Peyer's patch (tissue), 4 donors: ENCODE results near the gene LRRN2. TPM values are rescaled to one million over a fixed set of nuclear protein-coding genes. Genes with fewer than 3 reads are reported as not detected.

ENCODE experiments used
- DNase-seq, 3 donors: peaks; one replicate each; pipeline ENCODE4 v3.0.0-alpha.2; 2017 to 2019
- H3K27ac ChIP-seq, 4 donors: fragments of 200-600 bp; sonication (generic); one replicate each; pipeline ENCODE4 v1.5.1; 2016 to 2019
- H3K27me3 ChIP-seq, 2 donors: fragments of 200-600 bp; sonication (generic); one replicate each; pipeline ENCODE4 v1.5.1; 2019
- H3K36me3 ChIP-seq, 3 donors: fragments of 200-600 bp; sonication (generic); one replicate each; pipeline ENCODE4 v1.5.1; 2016 to 2019
- H3K4me1 ChIP-seq, 4 donors: fragments of 200-600 bp; sonication (generic); one replicate each; pipeline ENCODE4 v1.5.1; 2016 to 2019
- H3K4me3 ChIP-seq, 4 donors: fragments of 200-600 bp; sonication (generic); 1 replicate in 3 of 4; 2 replicates in 1 of 4; pipeline ENCODE4 v1.5.1; 2016 to 2019; ENCODE audit warnings: mild to moderate bottlenecking in 1 of 4
- H3K9me3 ChIP-seq, 4 donors: fragments of 200-600 bp; sonication (generic); one replicate each; pipeline ENCODE4 v1.5.1; 2016 to 2019; ENCODE audit warnings: mild to moderate bottlenecking in 1 of 4
- POLR2A ChIP-seq, 2 donors: fragments of 450-650 bp; IDR thresholded peaks; one replicate each; pipeline ENCODE4 v1.5.1; 2017; ENCODE audit warnings: antibody characterized with exemption in 2 of 2, mild to moderate bottlenecking in 2 of 2, moderate library complexity in 2 of 2
- total RNA-seq, 4 donors: library from RNA; depleted of rRNA; stranded (reverse); fragments of >200 nt; gene quantifications; one replicate each; pipeline ENCODE4 v1.1.0, GENCODE V29; 2016
- TF ChIP-seq, protein P1 (sequence below), 6 experiments: fragments of 450-650 bp in 4 of 6; fragments of 200-600 bp in 2 of 6; sonication (generic) in 1 of 6; IDR thresholded peaks; one replicate each; pipeline ENCODE4 v1.5.1; 2017 to 2019; ENCODE audit warnings: antibody characterized with exemption in 6 of 6, mild to moderate bottlenecking in 3 of 6, moderate library complexity in 1 of 6

LRRN2 gene
- total RNA-seq, 4 donors from 2014 or later: 0.66 to 1.6 (median 0.70) TPM; not detected in 1

DNA sequence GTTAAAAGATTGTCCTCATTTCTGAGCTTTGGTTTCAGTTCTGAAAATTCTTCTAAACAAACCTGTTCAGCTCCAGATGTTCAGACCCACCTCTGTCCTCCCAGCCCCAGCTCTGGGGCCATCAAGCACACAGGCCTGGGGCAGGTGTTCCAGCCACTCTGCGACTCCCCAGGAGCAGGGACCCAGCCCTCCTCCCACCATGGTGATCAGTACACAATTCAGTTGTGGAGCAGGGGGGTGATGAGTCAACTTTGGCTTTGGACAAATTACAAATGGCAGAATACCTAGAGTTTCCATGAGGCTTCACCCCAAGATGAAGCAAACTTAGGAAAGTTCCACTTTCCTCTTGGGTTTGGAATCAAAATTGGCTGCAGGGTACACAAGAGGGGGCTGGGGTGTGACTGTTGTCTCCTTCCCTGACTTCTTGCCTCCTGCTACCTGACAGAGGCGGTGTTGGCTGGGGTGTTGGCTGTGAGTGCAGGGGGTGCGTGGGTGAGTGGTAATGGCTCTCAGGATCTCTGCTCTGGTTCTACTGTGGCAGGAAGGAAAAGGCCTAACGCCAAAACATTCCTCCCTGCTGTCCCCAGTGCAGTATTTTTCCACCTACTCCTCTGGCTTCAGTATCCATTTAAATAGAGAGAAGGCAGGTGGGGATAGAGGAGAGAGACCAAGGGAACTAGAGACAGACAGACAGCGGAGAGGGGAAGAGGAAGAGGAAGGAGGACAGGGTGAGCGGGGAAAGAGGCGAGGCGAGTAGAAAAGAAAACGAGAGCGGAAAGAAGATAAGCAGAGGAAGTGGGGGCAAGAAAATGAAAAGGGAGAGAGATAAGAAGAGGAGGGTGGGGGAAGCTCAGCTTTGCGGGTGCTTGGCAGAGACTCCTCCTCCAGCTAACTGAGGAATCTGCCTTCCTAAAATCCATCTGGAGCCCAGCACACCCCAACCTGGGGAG is 20.6 kb upstream of the LRRN2 start:
- Histone ChIP-seq H3K27me3 (no peaks in the 10 kb centered on the region), H3K27ac (no peak overlapping the region), H3K4me3 (no peak overlapping the region), H3K9me3 (no peaks in the 10 kb centered on the region), H3K4me1 (no peaks in the 10 kb centered on the region), H3K36me3 (no peaks in the 10 kb centered on the region)
- no peak for DNase-seq
- TF ChIP-seq POLR2A (IDR thresholded peaks at IDR 0.05): no peak
- TF ChIP-seq, protein P1, sequence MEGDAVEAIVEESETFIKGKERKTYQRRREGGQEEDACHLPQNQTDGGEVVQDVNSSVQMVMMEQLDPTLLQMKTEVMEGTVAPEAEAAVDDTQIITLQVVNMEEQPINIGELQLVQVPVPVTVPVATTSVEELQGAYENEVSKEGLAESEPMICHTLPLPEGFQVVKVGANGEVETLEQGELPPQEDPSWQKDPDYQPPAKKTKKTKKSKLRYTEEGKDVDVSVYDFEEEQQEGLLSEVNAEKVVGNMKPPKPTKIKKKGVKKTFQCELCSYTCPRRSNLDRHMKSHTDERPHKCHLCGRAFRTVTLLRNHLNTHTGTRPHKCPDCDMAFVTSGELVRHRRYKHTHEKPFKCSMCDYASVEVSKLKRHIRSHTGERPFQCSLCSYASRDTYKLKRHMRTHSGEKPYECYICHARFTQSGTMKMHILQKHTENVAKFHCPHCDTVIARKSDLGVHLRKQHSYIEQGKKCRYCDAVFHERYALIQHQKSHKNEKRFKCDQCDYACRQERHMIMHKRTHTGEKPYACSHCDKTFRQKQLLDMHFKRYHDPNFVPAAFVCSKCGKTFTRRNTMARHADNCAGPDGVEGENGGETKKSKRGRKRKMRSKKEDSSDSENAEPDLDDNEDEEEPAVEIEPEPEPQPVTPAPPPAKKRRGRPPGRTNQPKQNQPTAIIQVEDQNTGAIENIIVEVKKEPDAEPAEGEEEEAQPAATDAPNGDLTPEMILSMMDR (IDR thresholded peaks at IDR 0.05): no peak

DNA sequence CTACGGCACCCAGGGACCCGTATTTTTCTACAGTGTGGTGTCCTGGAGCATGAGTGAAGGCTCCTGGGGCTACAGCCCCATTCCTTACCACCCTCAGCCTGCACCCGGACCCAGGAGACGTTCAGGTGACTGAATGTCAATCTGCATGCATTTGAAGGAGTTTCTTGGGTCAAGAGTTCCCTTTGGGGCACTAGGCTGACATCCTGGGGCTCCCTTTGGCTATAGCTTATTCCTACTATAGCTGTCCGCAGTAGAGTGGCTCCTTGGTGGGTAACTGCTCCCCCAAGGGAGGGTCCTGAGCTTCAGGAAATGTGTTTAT is 19.9 kb upstream of the LRRN2 start:
- no peak for TF ChIP-seq POLR2A (IDR thresholded peaks at IDR 0.05)
- TF ChIP-seq, protein P1 (IDR thresholded peaks at IDR 0.05): no peak
- no peak for DNase-seq
- Histone ChIP-seq H3K36me3 (no peaks in the 10 kb centered on the region), H3K9me3 (no peaks in the 10 kb centered on the region), H3K4me3 (no peak overlapping the region), H3K27me3 (no peaks in the 10 kb centered on the region), H3K4me1 (no peaks in the 10 kb centered on the region), H3K27ac (no peak overlapping the region)

DNA sequence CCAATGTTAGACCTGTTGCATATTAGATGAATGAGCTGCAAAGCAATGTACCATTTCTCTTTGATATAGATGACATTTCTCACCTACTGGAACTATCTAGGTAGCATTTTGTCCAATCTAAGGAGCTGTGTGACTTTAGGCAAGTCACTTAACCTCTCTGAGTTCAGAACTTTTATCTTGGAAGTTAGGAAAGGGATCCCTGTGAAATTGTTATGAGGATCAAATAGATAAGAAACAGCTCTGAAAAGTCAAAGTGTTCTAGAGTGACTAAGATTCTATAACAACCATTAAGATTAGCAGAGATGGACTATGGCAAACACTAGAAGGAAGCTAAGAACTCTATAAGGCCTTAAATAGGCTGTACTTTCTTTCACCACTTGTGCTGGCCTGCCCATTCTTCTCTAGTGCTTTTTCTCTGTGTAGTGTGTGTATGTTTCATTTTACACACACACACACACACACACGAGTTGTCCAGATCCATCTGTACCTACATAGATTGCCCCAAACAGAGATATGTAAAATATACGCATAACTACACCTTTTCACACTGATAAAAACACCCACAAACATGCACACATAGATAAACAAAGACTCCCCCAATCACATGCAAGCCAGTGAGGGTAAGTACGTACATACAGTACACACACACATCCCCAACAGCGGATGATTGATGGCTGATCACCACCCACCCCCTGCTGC is 19.4 kb upstream of the LRRN2 start:
- DNase-seq: no peak
- Histone ChIP-seq H3K4me1 (no peaks in the 10 kb centered on the region), H3K36me3 (no peaks in the 10 kb centered on the region), H3K4me3 (no peak overlapping the region), H3K27ac (no peak overlapping the region), H3K9me3 (no peaks in the 10 kb centered on the region), H3K27me3 (no peaks in the 10 kb centered on the region)
- no peak for TF ChIP-seq POLR2A (IDR thresholded peaks at IDR 0.05)
- TF ChIP-seq, protein P1 (IDR thresholded peaks at IDR 0.05): no peak

- no peak overlapping the region for H3K27ac ChIP-seq
- TF ChIP-seq POLR2A (IDR thresholded peaks at IDR 0.05): no peak
- TF ChIP-seq, protein P1 (IDR thresholded peaks at IDR 0.05): no peak
- H3K36me3 ChIP-seq: no peaks in the 10 kb centered on the region
- H3K4me3 ChIP-seq: no peak overlapping the region
- no peak for DNase-seq
- no peaks in the 10 kb centered on the region for H3K9me3 ChIP-seq
- H3K4me1 ChIP-seq: no peaks in the 10 kb centered on the region
- no peaks in the 10 kb centered on the region for H3K27me3 ChIP-seq
These were observed 18.5 kb upstream of the LRRN2 start for GRCh38 chr1:204703826-204704612.

GRCh38 chr1:204703268-204703664 is 17.7 kb upstream of the LRRN2 start:
- H3K27me3 ChIP-seq: no peaks in the 10 kb centered on the region
- H3K27ac ChIP-seq: no peak overlapping the region
- no peak overlapping the region for H3K4me3 ChIP-seq
- H3K9me3 ChIP-seq: no peaks in the 10 kb centered on the region
- no peaks in the 10 kb centered on the region for H3K4me1 ChIP-seq
- no peaks in the 10 kb centered on the region for H3K36me3 ChIP-seq
- no peak for DNase-seq
- no peak for TF ChIP-seq POLR2A (IDR thresholded peaks at IDR 0.05)
